Endothelial cell of umbilical vein (primary cell): Measurements from ENCODE around the gene APEH. TPM values are rescaled to one million over a fixed set of nuclear protein-coding genes. Genes with fewer than 3 reads are reported as not detected.
A peak's percentile ranks its signal among the peaks of the same experiment; 100 is the strongest.

Experiments
- BruUV-seq: library from RNA; stranded (reverse); fragments of 400-500 nt; replicated peaks from 2 replicates; lab custom pipeline; 2021; lab: Mats Ljungman, UMichigan
- CTCF ChIA-PET: fragments of 300-600, 350-600 bp; sonication (Branson Sonifier 250); formaldehyde crosslinking; loops from one replicate; lab custom pipeline; 2021; ENCODE audit warnings: antibody characterized with exemption, inconsistent platforms; lab: Charles Lee
- POLR2A ChIA-PET: fragments of 300-600, 350-600 bp; sonication (Branson Sonifier 250); formaldehyde crosslinking; loops from one replicate; lab custom pipeline; 2021; ENCODE audit warnings: antibody characterized with exemption, inconsistent platforms; lab: Charles Lee
- DNase-seq: peaks from one replicate; pipeline ENCODE4 v3.0.0-alpha.2; 2011; ENCODE audit warnings: low read depth, low spot score
- FAIRE-seq: peaks from 2 replicates; lab custom pipeline; 2011; peaks lifted over from hg19 to GRCh38; lab: Jason Lieb, UNC
- H2AFZ ChIP-seq: 2 replicates; pipeline ENCODE4 v1.6.0; 2012; ENCODE audit warnings: low read depth, low read length, control low read depth, inconsistent platforms
- H3K27ac ChIP-seq: 2 replicates; pipeline ENCODE4 v1.5.1; 2011; ENCODE audit warnings: low read depth, mild to moderate bottlenecking, control low read depth, low read length, moderate library complexity; ENCODE audit not compliant: insufficient read depth
- H3K27me3 ChIP-seq, 2 experiments: 2 replicates each; pipeline versions ENCODE4 v1.6.0 to v1.6.1; 2011; ENCODE audit warnings: low read length in 2 of 2, mixed read lengths in 1 of 2; ENCODE audit not compliant: control insufficient read depth in 2 of 2, insufficient read depth in 2 of 2
- H3K36me3 ChIP-seq, 2 experiments: 2 replicates in 1 of 2; 3 replicates in 1 of 2; pipeline ENCODE4 v1.5.1; 2011; ENCODE audit warnings: low read length in 2 of 2, mild to moderate bottlenecking in 1 of 2, moderate library complexity in 1 of 2; ENCODE audit not compliant: control insufficient read depth in 2 of 2, insufficient read depth in 2 of 2; ENCODE audit errors: extremely low read depth in 1 of 2
- H3K4me1 ChIP-seq: 3 replicates; pipeline ENCODE4 v1.5.1; 2011; ENCODE audit warnings: mild to moderate bottlenecking, low read length; ENCODE audit not compliant: control insufficient read depth, insufficient read depth; ENCODE audit errors: extremely low read depth
- H3K4me2 ChIP-seq: 2 replicates; pipeline ENCODE4 v1.6.1; 2011; ENCODE audit warnings: low read length, control low read depth, mixed read lengths; ENCODE audit not compliant: insufficient read depth
- H3K4me3 ChIP-seq, 3 experiments: fragments of 200-600 bp in 1 of 3; sonication (generic), shearing (Covaris generic) in 1 of 3; replicated peaks in 1 of 3; 2 replicates each; pipeline ENCODE4 v1.5.1; 2011 to 2016; ENCODE audit warnings: control low read depth in 3 of 3, low read length in 3 of 3, mild to moderate bottlenecking in 2 of 3, inconsistent platforms in 1 of 3, low read depth in 1 of 3, moderate library complexity in 1 of 3; ENCODE audit not compliant: insufficient read depth in 1 of 3
- H3K79me2 ChIP-seq: 2 replicates; pipeline ENCODE4 v1.6.0; 2012; ENCODE audit warnings: low read length, inconsistent platforms; ENCODE audit not compliant: control insufficient read depth, insufficient read depth
- H3K9ac ChIP-seq: replicated peaks from 2 replicates; pipeline ENCODE3; 2011; ENCODE audit warnings: low read length, control low read depth; ENCODE audit not compliant: insufficient read depth; ENCODE audit errors: extremely low read depth
- H3K9me1 ChIP-seq: replicated peaks from 3 replicates; pipeline ENCODE4 v1.6.0; 2011; ENCODE audit warnings: mild to moderate bottlenecking, low read length; ENCODE audit not compliant: control insufficient read depth, insufficient read depth; ENCODE audit errors: extremely low read depth
- H3K9me3 ChIP-seq: replicated peaks from 2 replicates; pipeline ENCODE4 v1.5.1; 2012; ENCODE audit warnings: low read length, inconsistent platforms; ENCODE audit not compliant: control insufficient read depth, insufficient read depth
- H4K20me1 ChIP-seq: replicated peaks from 2 replicates; pipeline ENCODE3; 2011; ENCODE audit warnings: mild to moderate bottlenecking, low read length; ENCODE audit not compliant: control insufficient read depth, insufficient read depth; ENCODE audit errors: extremely low read depth
- EZH2 ChIP-seq: IDR thresholded peaks from 2 replicates; pipeline ENCODE4 v1.6.1; 2012; ENCODE audit warnings: borderline replicate concordance, low read depth, mild to moderate bottlenecking, moderate library complexity, low read length, inconsistent platforms; ENCODE audit not compliant: severe bottlenecking
- FOS ChIP-seq: IDR thresholded peaks from 2 replicates; pipeline ENCODE4 v1.6.1; 2011; ENCODE audit warnings: mild to moderate bottlenecking, low read length, moderate library complexity, borderline replicate concordance; ENCODE audit not compliant: insufficient read depth
- GATA2 ChIP-seq: IDR thresholded peaks from 2 replicates; pipeline ENCODE4 v1.7.0; 2011; ENCODE audit warnings: low read depth, mild to moderate bottlenecking, moderate library complexity, mixed read lengths, low read length; ENCODE audit not compliant: insufficient read length, insufficient read depth
- JUN ChIP-seq: IDR thresholded peaks from 2 replicates; pipeline ENCODE4 v1.6.1; 2011; ENCODE audit warnings: borderline replicate concordance, low read depth; ENCODE audit not compliant: insufficient read length, insufficient read depth
- MYC ChIP-seq: IDR thresholded peaks from one replicate; pipeline ENCODE4 v1.6.1; 2011; ENCODE audit warnings: mild to moderate bottlenecking, low read depth, low read length
- POLR2A ChIP-seq: IDR thresholded peaks from 2 replicates; pipeline ENCODE4 v1.6.1; 2012; ENCODE audit warnings: low read depth, mild to moderate bottlenecking, control low read depth, low read length
- POLR2AphosphoS5 ChIP-seq: IDR thresholded peaks from 2 replicates; pipeline ENCODE4 v1.6.1; 2012; ENCODE audit warnings: low read depth, mild to moderate bottlenecking, control low read depth, low read length, moderate library complexity; ENCODE audit not compliant: insufficient read depth
- dilution Hi-C: fragments of 300-500 bp; cut with MboI; formaldehyde crosslinking; loops from one replicate; pipeline ENCODE4 v1.15.0; 2019; ENCODE audit warnings: low sequenced_read_pairs; ENCODE audit not compliant: extremely low pct_ligation_motif_present
- intact Hi-C: fragments of 100-400 bp; cut with micrococcal nuclease; formaldehyde crosslinking; loops from one replicate; pipeline ENCODE4 v1.10.0; 2022
- polyA plus RNA-seq, 4 experiments: library from polyadenylated mRNA; depleted of rRNA in 3 of 4; stranded (reverse) in 3 of 4; unstranded in 1 of 4; fragments of >200 nt; gene quantifications; 2 replicates each; pipeline versions ENCODE4 v1.2.1 to v1.2.3, GENCODE V29; 2011 to 2012; ENCODE audit warnings: missing spikeins in 1 of 4
- total RNA-seq: library from RNA; stranded (reverse); gene quantifications from 2 replicates; pipeline ENCODE4 v1.2.3, GENCODE V29; 2021
- TF ChIP-seq, protein P1 (sequence below), 2 donors: IDR thresholded peaks; 1 replicate in 1 of 2; 2 replicates in 1 of 2; pipeline ENCODE4 v1.5.1; 2011; ENCODE audit warnings: low read length in 2 of 2, mild to moderate bottlenecking in 2 of 2, moderate library complexity in 2 of 2, control low read depth in 1 of 2, inconsistent platforms in 1 of 2, low read depth in 1 of 2; ENCODE audit not compliant: insufficient read depth in 1 of 2; ENCODE audit errors: extremely low read depth in 1 of 2

The APEH gene
- total and polyA plus RNA-seq, 2 donors (not counting 3 experiments of a cell fraction or from before 2014, with no cell fraction given), result 68.2 to 74.3 TPM

DNA sequence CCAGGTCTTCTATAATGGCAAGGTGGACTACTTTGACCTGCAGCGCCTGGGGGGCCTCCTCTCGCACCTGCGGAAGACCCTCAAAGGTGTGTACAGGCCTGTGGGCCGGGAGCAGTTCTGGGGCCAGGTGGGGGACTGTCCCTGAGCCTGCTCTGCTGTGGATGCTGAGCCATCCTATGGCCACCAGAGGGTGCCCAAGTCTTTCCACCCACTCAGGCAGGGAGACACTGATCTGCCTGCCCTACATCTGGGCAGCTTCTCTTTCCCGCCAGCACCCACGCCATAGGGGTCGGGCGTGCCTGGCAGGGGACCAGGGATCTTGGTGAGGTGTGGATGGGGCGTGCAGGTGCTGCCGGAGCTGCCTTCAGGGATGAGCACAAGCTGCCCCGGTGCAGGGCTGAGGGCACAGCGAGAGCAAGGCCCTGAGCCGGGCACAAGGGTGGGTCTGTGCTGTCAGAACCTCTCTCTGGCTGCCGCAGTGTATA, 29.3 kb downstream of the APEH start:
- H4K20me1 ChIP-seq, result no peaks in the 10 kb centered on the region
- peak; percentile 59 for DNase-seq
- POLR2A ChIA-PET, result no interaction called here
- no peak overlapping the region for H3K27ac ChIP-seq
- intact Hi-C loops, result loop anchor here (1.0 to 5.0 kb wide), 3 partner anchors 99 to 203 kb away; partner anchors contain the start of gene INKA1
- H3K4me2 ChIP-seq, result no peak overlapping the region
- H3K9me1 ChIP-seq, result no peaks in the 10 kb centered on the region
- peaks cover 0 to 22% of the 10 kb centered on the region in 2 experiments for H3K36me3 ChIP-seq
- no peak overlapping the region for H3K9ac ChIP-seq
- CTCF ChIA-PET, result interaction anchor here (0.6 to 3.8 kb wide), 12 partner anchors 9 to 386 kb away, joined by 3 to 27 read pairs (median 4); partner anchors contain the start of genes INKA1 and RBM5
- dilution Hi-C loops, result no loop called here
- H2AFZ ChIP-seq, result no peak overlapping the region
- H3K9me3 ChIP-seq, result no peaks in the 10 kb centered on the region
- no peaks in the 10 kb centered on the region for H3K27me3 ChIP-seq
- TF ChIP-seq EZH2 (no peak), POLR2AphosphoS5 (no peak), POLR2A (no peak), FOS (no peak), GATA2 (no peak), MYC (no peak), JUN (no peak)
- TF ChIP-seq, protein P1, sequence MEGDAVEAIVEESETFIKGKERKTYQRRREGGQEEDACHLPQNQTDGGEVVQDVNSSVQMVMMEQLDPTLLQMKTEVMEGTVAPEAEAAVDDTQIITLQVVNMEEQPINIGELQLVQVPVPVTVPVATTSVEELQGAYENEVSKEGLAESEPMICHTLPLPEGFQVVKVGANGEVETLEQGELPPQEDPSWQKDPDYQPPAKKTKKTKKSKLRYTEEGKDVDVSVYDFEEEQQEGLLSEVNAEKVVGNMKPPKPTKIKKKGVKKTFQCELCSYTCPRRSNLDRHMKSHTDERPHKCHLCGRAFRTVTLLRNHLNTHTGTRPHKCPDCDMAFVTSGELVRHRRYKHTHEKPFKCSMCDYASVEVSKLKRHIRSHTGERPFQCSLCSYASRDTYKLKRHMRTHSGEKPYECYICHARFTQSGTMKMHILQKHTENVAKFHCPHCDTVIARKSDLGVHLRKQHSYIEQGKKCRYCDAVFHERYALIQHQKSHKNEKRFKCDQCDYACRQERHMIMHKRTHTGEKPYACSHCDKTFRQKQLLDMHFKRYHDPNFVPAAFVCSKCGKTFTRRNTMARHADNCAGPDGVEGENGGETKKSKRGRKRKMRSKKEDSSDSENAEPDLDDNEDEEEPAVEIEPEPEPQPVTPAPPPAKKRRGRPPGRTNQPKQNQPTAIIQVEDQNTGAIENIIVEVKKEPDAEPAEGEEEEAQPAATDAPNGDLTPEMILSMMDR (IDR thresholded peaks at IDR 0.05; ENCODE audit: extremely low read depth in 1 of 2, insufficient read depth in 1 of 2, low read depth in 1 of 2, low read length in 2 of 2), result peak; percentile 75 to 96
- FAIRE-seq, result peak; percentile 78
- H3K4me3 ChIP-seq, result no peak overlapping the region
- peaks cover 5% of the 10 kb centered on the region for H3K4me1 ChIP-seq
- BruUV-seq, result no TSS peak
- no peaks in the 10 kb centered on the region for H3K79me2 ChIP-seq
